Smooth muscle cell (in vitro differentiated cells): ENCODE measurements around the gene MRAS. TPM values are rescaled to one million over a fixed set of nuclear protein-coding genes. Genes with fewer than 3 reads are reported as not detected.
"Not testable (repeated sequence)": the region's sequence is repeated elsewhere in the genome, so short reads cannot be mapped to it uniquely, and the experiment has no call there.

ENCODE experiments used
- DNase-seq: peaks from one replicate; lab custom pipeline; 2025; ENCODE audit not compliant: unreplicated experiment; lab: John Stamatoyannopoulos, UW
- H2AFZ ChIP-seq: fragments of 200-600 bp; sonication (generic); 2 replicates; pipeline ENCODE4 v1.6.0; 2016; ENCODE audit warnings: antibody characterized with exemption, low read depth, mild to moderate bottlenecking
- H3F3A ChIP-seq: fragments of 200-600 bp; sonication (generic); 2 replicates; pipeline ENCODE4 v1.6.0; 2017; ENCODE audit warnings: antibody characterized with exemption, low read depth
- H3K27ac ChIP-seq: fragments of 200-600 bp; sonication (generic); 2 replicates; pipeline ENCODE4 v1.5.1; 2016; ENCODE audit warnings: low read depth, mild to moderate bottlenecking
- H3K27me3 ChIP-seq: fragments of 200-600 bp; sonication (generic); 2 replicates; pipeline ENCODE4 v1.6.1; 2016; ENCODE audit warnings: low read depth, mild to moderate bottlenecking
- H3K36me3 ChIP-seq: fragments of 200-600 bp; sonication (generic); 2 replicates; pipeline ENCODE4 v1.5.1; 2016; ENCODE audit warnings: low read depth
- H3K4me1 ChIP-seq: fragments of 200-600 bp; sonication (generic); 2 replicates; pipeline ENCODE4 v1.5.1; 2016; ENCODE audit warnings: low read depth
- H3K4me2 ChIP-seq: fragments of 200-600 bp; sonication (generic); 2 replicates; pipeline ENCODE4 v1.6.0; 2016; ENCODE audit warnings: mild to moderate bottlenecking
- H3K4me3 ChIP-seq: fragments of 200-600 bp; sonication (generic); 2 replicates; pipeline ENCODE4 v1.5.1; 2016; ENCODE audit warnings: mild to moderate bottlenecking
- H3K79me2 ChIP-seq: fragments of 200-600 bp; sonication (generic); 2 replicates; pipeline ENCODE4 v1.6.0; 2016; ENCODE audit warnings: low read depth, mild to moderate bottlenecking
- H3K9ac ChIP-seq: fragments of 200-600 bp; sonication (generic); 2 replicates; pipeline ENCODE4 v1.6.0; 2016; ENCODE audit warnings: low read depth
- H3K9me3 ChIP-seq: fragments of 200-600 bp; sonication (generic); replicated peaks from 2 replicates; pipeline ENCODE4 v1.5.1; 2016; ENCODE audit warnings: low read depth
- H4K20me1 ChIP-seq: fragments of 200-600 bp; sonication (generic); 2 replicates; pipeline ENCODE4 v1.6.0; 2016; ENCODE audit warnings: low read depth
- WGBS: methylation state at CpG from one replicate; pipeline ENCODE4 v1.1.7; 2016; ENCODE audit warnings: low lambda C conversion rate; 5-methylcytosine and 5-hydroxymethylcytosine counted together
- polyA plus RNA-seq: library from polyadenylated mRNA; unstranded; fragments of >200 nt; fragmentation: Nextera tagmentation; extraction: Ambion mirVana; gene quantifications from 2 replicates; pipeline ENCODE4 v1.2.1, GENCODE V29; 2016
- total RNA-seq: library from RNA; depleted of rRNA; stranded (reverse); fragments of >200 nt; gene quantifications from 2 replicates; pipeline ENCODE4 v1.2.3, GENCODE V29; 2014
- TF ChIP-seq, protein P1 (sequence below): fragments of 200-600 bp; sonication (generic); IDR thresholded peaks from 2 replicates; pipeline ENCODE4 v1.5.1; 2017; ENCODE audit warnings: borderline replicate concordance, mild to moderate bottlenecking, antibody characterized with exemption; ENCODE audit not compliant: insufficient read depth, poor library complexity, severe bottlenecking

Gene MRAS
- total and polyA plus RNA-seq, 2 experiments from 2014 or later = 43.0 to 60.5 TPM

DNA sequence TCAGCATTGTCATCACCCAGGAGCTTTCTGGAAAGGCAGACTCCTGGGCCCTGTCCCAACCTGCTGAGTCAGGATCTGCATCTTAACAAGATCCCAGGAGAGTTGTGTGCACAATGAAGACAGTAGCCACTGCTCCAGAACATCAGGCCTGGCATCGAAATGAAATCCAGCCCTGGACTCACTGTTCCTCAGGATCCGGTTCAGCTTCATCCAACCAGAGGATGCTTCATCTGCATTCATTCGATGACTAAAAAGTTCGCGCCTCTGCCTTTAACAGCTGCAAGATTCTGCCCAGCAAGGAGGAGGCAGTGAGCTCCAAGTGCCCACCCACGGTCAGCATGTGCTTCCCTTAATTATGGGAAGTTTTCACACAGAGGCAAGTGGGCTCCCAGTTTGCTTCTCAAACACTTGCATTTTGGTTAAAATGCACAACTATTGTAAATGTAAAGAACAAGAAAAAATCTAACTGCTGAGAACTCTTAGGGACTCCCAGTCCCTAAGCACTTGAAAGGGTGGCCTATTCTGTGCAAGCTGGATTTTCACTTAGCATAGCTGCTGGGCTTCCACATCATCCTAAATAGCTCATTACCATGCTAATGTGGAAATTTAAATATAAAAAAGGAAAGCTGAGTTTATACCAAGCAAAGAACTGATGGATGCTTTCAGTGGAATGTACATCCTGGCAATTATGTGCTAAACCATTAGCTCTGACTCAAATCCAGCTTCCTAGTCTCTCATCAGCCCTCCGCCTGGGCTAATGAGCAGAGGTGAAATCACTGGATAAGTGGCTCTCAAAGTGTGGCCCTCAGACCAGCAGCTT is 60.6 kb downstream of the MRAS start:
- Histone ChIP-seq H3K79me2 (no peaks in the 10 kb centered on the region), H3K27ac (no peak overlapping the region), H3K4me1 (no peaks in the 10 kb centered on the region), H2AFZ (no peak overlapping the region), H3K27me3 (no peaks in the 10 kb centered on the region), H3K4me2 (no peak overlapping the region), H3F3A (no peaks in the 10 kb centered on the region), H3K4me3 (no peak overlapping the region), H4K20me1 (no peaks in the 10 kb centered on the region), H3K36me3 (no peaks in the 10 kb centered on the region), H3K9me3 (no peaks in the 10 kb centered on the region), H3K9ac (no peak overlapping the region)
- TF ChIP-seq, protein P1, sequence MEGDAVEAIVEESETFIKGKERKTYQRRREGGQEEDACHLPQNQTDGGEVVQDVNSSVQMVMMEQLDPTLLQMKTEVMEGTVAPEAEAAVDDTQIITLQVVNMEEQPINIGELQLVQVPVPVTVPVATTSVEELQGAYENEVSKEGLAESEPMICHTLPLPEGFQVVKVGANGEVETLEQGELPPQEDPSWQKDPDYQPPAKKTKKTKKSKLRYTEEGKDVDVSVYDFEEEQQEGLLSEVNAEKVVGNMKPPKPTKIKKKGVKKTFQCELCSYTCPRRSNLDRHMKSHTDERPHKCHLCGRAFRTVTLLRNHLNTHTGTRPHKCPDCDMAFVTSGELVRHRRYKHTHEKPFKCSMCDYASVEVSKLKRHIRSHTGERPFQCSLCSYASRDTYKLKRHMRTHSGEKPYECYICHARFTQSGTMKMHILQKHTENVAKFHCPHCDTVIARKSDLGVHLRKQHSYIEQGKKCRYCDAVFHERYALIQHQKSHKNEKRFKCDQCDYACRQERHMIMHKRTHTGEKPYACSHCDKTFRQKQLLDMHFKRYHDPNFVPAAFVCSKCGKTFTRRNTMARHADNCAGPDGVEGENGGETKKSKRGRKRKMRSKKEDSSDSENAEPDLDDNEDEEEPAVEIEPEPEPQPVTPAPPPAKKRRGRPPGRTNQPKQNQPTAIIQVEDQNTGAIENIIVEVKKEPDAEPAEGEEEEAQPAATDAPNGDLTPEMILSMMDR = no peak
- DNase-seq = no peak
- WGBS = 47% methylated on average over 7 of the region's 7 CpGs

DNA sequence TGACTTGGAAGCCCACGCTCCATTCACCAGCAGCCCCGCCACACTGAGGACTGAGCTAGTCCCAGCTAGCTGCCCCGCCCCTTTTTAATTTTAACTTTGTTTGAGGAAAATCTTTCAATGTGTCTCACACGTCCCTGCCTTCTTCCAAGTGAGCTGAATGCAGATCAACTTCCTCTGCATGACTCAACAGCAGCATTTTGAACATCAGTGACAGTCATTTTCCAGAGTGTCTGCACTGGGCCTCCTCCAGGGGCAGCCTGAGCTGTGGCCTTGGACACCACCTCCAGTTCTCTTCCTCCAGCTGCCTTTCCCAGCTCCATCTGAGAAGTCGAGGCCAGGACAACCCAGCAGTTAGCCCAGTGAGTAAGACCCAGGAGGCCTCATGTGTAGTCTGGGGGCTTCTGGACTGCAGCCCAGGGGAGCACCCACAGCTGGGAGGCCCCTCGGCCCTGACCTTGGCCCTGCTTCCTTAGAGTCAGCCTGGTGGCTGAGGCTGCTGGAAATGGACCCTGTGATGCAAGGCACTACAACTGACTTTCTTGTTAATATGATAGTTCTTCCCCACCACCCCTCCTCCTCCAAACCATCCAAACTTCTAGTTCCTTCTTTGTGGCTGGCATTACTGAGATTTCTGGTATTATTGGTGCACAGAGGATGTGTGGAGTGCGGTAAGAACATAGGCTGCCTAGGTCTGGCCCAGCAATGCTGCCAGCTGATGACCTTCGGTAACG is 64.6 kb downstream of the MRAS start:
- Histone ChIP-seq H3K4me2 (peak overlapping the region; percentile 37), H3F3A (no peaks in the 10 kb centered on the region), H3K9me3 (no peaks in the 10 kb centered on the region), H3K79me2 (no peaks in the 10 kb centered on the region), H2AFZ (peak overlapping the region; percentile 54), H3K9ac (no peak overlapping the region), H4K20me1 (no peaks in the 10 kb centered on the region), H3K36me3 (no peaks in the 10 kb centered on the region), H3K27me3 (no peaks in the 10 kb centered on the region), H3K27ac (peak overlapping the region; percentile 46), H3K4me1 (no peaks in the 10 kb centered on the region), H3K4me3 (no peak overlapping the region)
- peak; percentile 8 for DNase-seq
- TF ChIP-seq, protein P1 = no peak
- 70% methylated on average over 9 of the region's 9 CpGs for WGBS

DNA sequence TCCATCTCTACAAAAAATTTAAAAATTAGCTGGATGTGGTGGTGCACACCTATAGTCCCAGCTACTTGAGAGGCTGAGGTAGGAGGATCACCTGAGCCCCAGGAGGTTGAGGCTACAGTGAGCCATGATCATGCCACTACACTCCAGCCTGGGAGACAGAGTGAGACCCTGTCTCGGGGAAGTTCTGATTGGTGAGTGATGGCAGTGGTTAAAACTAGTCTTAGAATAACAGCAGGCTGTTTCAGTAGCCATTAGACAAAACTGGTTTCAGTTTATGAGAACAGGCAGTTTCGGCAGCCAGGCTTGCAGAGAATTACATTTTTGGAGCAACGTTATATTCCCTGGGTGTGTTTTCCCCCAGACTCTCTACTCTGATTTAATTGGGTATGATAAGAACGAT is 67.9 kb downstream of the MRAS start:
- H4K20me1 ChIP-seq, H3K27ac ChIP-seq, H3K9me3 ChIP-seq, H3K4me1 ChIP-seq, H3F3A ChIP-seq, H3K4me2 ChIP-seq, DNase-seq, H2AFZ ChIP-seq, H3K9ac ChIP-seq, H3K4me3 ChIP-seq, H3K27me3 ChIP-seq, H3K36me3 ChIP-seq, H3K79me2 ChIP-seq: not testable (repeated sequence)
- 89% methylated on average over 4 of the region's 4 CpGs for WGBS

DNA sequence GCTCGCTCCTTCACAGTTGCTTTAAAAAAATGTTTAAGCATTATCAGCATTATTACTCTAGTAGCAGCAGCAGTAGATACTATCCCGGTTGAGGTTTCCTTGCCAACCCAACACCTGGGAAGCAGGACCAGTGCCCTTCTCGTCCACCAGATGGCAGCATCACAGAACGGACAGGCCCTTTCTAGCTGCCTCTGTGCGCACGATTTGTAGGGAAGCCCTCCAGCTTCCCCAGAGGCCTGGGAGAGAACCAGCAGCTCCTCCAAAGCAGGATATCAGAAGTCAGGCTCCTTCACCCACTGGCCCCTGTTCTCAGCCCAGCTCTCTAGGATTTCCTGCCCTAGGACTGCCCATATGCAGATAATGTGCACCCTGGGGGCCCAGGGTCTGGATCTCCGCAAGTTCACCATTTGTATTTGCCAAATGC is 69.2 kb downstream of the MRAS start:
- H3K9me3 ChIP-seq = no peaks in the 10 kb centered on the region
- WGBS = 21% methylated on average over 7 of the region's 7 CpGs
- no peaks in the 10 kb centered on the region for H3K79me2 ChIP-seq
- no peaks in the 10 kb centered on the region for H3K36me3 ChIP-seq
- DNase-seq = peak; percentile 11
- no peak overlapping the region for H3K9ac ChIP-seq
- TF ChIP-seq, protein P1 = peak; percentile 94
- no peaks in the 10 kb centered on the region for H3K4me1 ChIP-seq
- no peak overlapping the region for H3K4me2 ChIP-seq
- H3F3A ChIP-seq = no peaks in the 10 kb centered on the region
- H4K20me1 ChIP-seq = no peaks in the 10 kb centered on the region
- H2AFZ ChIP-seq = no peak overlapping the region
- H3K27me3 ChIP-seq = no peaks in the 10 kb centered on the region
- H3K4me3 ChIP-seq = no peak overlapping the region
- H3K27ac ChIP-seq = no peak overlapping the region
